GM12878 (cell line): Measurements from ENCODE around the gene SPARC. TPM values are rescaled to one million over a fixed set of nuclear protein-coding genes. Genes with fewer than 3 reads are reported as not detected.

Experiments used
- ATAC-seq: fragments of 200-7000 bp; cut with Tn5 transposase; 3 replicates; pipeline ENCODE4 v1.9.1; 2020; ENCODE audit warnings: mild to moderate bottlenecking, moderate library complexity
- BruUV-seq: library from RNA; stranded (reverse); fragments of 400-500 nt; replicated peaks from 2 replicates; lab custom pipeline; 2021; lab: Mats Ljungman, UMichigan
- CTCF ChIA-PET: fragments of 300-600 bp; sonication (Branson Sonifier 250); formaldehyde crosslinking; extraction: SDS; loops from one replicate; lab custom pipeline; 2021; ENCODE audit warnings: inconsistent platforms; lab: Yijun Ruan, JAX
- POLR2A ChIA-PET: fragments of 350-600 bp; formaldehyde crosslinking; extraction: SDS; loops from one replicate; lab custom pipeline; 2021; ENCODE audit warnings: inconsistent platforms; lab: Charles Lee
- RAD21 ChIA-PET: fragments of 300-600 bp; sonication (Branson Sonifier 250); formaldehyde crosslinking; loops from one replicate; lab custom pipeline; 2023; ENCODE audit warnings: antibody characterized with exemption; ENCODE audit not compliant: unreplicated experiment; lab: Charles Lee
- SMC1A ChIA-PET: fragments of 300-600 bp; sonication (Branson Sonifier 250); formaldehyde crosslinking; loops from one replicate; lab custom pipeline; 2023; ENCODE audit not compliant: unreplicated experiment, uncharacterized antibody; lab: Charles Lee
- DNase-seq: peaks from one replicate; pipeline ENCODE4 v3.0.0-alpha.2; 2011; ENCODE audit warnings: low read depth, low spot score
- FAIRE-seq: peaks from 3 replicates; lab custom pipeline; 2011; peaks lifted over from hg19 to GRCh38; lab: Jason Lieb, UNC
- H2AFZ ChIP-seq: 2 replicates; pipeline ENCODE4 v1.6.0; 2011; ENCODE audit warnings: low read depth, low read length, control low read depth; ENCODE audit not compliant: control insufficient read depth
- H3K27ac ChIP-seq: 2 replicates; pipeline ENCODE4 v1.5.1; 2011; ENCODE audit warnings: control low read depth; ENCODE audit not compliant: control insufficient read depth, insufficient read depth
- H3K27me3 ChIP-seq, 2 experiments: replicated peaks in 1 of 2; 2 replicates each; pipeline versions ENCODE4 v1.6.0 to v1.6.1; 2011; ENCODE audit warnings: low read length in 1 of 2; ENCODE audit not compliant: control insufficient read depth in 2 of 2, insufficient read depth in 2 of 2
- H3K36me3 ChIP-seq, 2 experiments: 2 replicates each; pipeline ENCODE4 v1.5.1; 2011; ENCODE audit warnings: low read length in 1 of 2; ENCODE audit not compliant: control insufficient read depth in 2 of 2, insufficient read depth in 2 of 2
- H3K4me1 ChIP-seq: 2 replicates; pipeline ENCODE4 v1.6.1; 2011; ENCODE audit warnings: mild to moderate bottlenecking, low read length, moderate library complexity, mixed read lengths; ENCODE audit not compliant: control insufficient read depth, insufficient read depth
- H3K4me2 ChIP-seq: 2 replicates; pipeline ENCODE4 v1.6.0; 2011; ENCODE audit warnings: control low read depth; ENCODE audit not compliant: control insufficient read depth, insufficient read depth
- H3K4me3 ChIP-seq: fragments of 200-600 bp; sonication (generic); 2 replicates; pipeline ENCODE4 v1.5.1; 2016
- H3K79me2 ChIP-seq: 2 replicates; pipeline ENCODE4 v1.6.0; 2011; ENCODE audit warnings: low read length; ENCODE audit not compliant: control insufficient read depth, insufficient read depth
- H3K9ac ChIP-seq: 2 replicates; pipeline ENCODE4 v1.8.0; 2011; ENCODE audit warnings: low read length, control low read depth, mixed read lengths; ENCODE audit not compliant: control insufficient read depth, insufficient read depth
- H3K9me3 ChIP-seq: replicated peaks from 3 replicates; pipeline ENCODE4 v1.5.1; 2011; ENCODE audit warnings: mild to moderate bottlenecking, low read length; ENCODE audit not compliant: control insufficient read depth, insufficient read depth
- H4K20me1 ChIP-seq: 2 replicates; pipeline ENCODE4 v1.6.0; 2011; ENCODE audit not compliant: control insufficient read depth, insufficient read depth
- BHLHE40 ChIP-seq, 2 experiments: fragments of 450-650 bp in 1 of 2; IDR thresholded peaks; 2 replicates each; pipeline ENCODE4 v1.6.1; 2011 to 2017; ENCODE audit warnings: low read depth in 2 of 2, borderline replicate concordance in 1 of 2, improper control_type of control experiment in 1 of 2, low read length in 1 of 2, mild to moderate bottlenecking in 1 of 2
- CHD4 ChIP-seq: fragments of 200-600 bp; sonication (generic); IDR thresholded peaks from 2 replicates; pipeline ENCODE4 v1.6.1; 2016; ENCODE audit warnings: mild to moderate bottlenecking
- EED ChIP-seq: sonication (generic); IDR thresholded peaks from 2 replicates; pipeline ENCODE4 v1.6.1; 2016; ENCODE audit warnings: antibody characterized with exemption, low read depth
- HCFC1 ChIP-seq: fragments of 150-350 bp; IDR thresholded peaks from 2 replicates; pipeline ENCODE4 v1.6.1; 2014; ENCODE audit warnings: low read length
- IKZF1 ChIP-seq: fragments of 450-650 bp; conservative IDR thresholded peaks from 2 replicates; pipeline ENCODE4 v1.6.1; 2017; ENCODE audit warnings: antibody characterized with exemption, mild to moderate bottlenecking
- IKZF2 ChIP-seq, 2 experiments: fragments of 450-650 bp; IDR thresholded peaks; 2 replicates each; pipeline ENCODE4 v1.6.1; 2017; ENCODE audit warnings: mild to moderate bottlenecking in 2 of 2, moderate library complexity in 2 of 2
- MEF2A ChIP-seq: IDR thresholded peaks from 2 replicates; pipeline ENCODE4 v1.6.1; 2011; ENCODE audit warnings: low read depth, mild to moderate bottlenecking, low read length, moderate library complexity; ENCODE audit not compliant: insufficient read depth
- MEF2B ChIP-seq: fragments of 450-650 bp; IDR thresholded peaks from 2 replicates; pipeline ENCODE4 v1.6.1; 2018; ENCODE audit warnings: mild to moderate bottlenecking, moderate library complexity; ENCODE audit not compliant: partially characterized antibody, poor library complexity, severe bottlenecking
- NBN ChIP-seq: fragments of 450-650 bp; IDR thresholded peaks from 2 replicates; pipeline ENCODE4 v1.6.1; 2016
- PAX8 ChIP-seq: fragments of 450-650 bp; IDR thresholded peaks from 2 replicates; pipeline ENCODE4 v1.6.1; 2017; ENCODE audit warnings: mild to moderate bottlenecking, moderate library complexity
- SPI1 ChIP-seq: IDR thresholded peaks from 2 replicates; pipeline ENCODE4 v1.6.1; 2011; ENCODE audit warnings: low read depth, mild to moderate bottlenecking, low read length, moderate library complexity, borderline replicate concordance; ENCODE audit not compliant: insufficient read depth
- SRF ChIP-seq, 2 experiments: IDR thresholded peaks; 2 replicates each; pipeline ENCODE4 v1.6.1; 2011; ENCODE audit warnings: low read depth in 2 of 2, low read length in 2 of 2, mild to moderate bottlenecking in 1 of 2, moderate library complexity in 1 of 2
- SUPT20H ChIP-seq: IDR thresholded peaks from 2 replicates; pipeline ENCODE4 v1.6.1; 2011; ENCODE audit warnings: low read depth, mild to moderate bottlenecking, low read length, moderate library complexity, borderline replicate concordance; ENCODE audit not compliant: control insufficient read depth
- TBL1XR1 ChIP-seq: IDR thresholded peaks from 2 replicates; pipeline ENCODE4 v1.6.1; 2012; ENCODE audit warnings: low read depth, low read length, improper control_type of control experiment
- TCF7 ChIP-seq: IDR thresholded peaks from 2 replicates; pipeline ENCODE4 v1.6.1; 2014; ENCODE audit warnings: antibody characterized with exemption, borderline replicate concordance
- WGBS: methylation state at CpG from one replicate; pipeline ENCODE4 v1.1.6; 2016; ENCODE audit warnings: low lambda C conversion rate; ENCODE audit not compliant: insufficient replicate concordance, insufficient coverage; ENCODE audit errors: missing lambda C conversion rate; 5-methylcytosine and 5-hydroxymethylcytosine counted together
- in situ Hi-C: fragments of 300-500 bp; cut with MboI; formaldehyde crosslinking; loops from 9 replicates; pipeline ENCODE4 v1.14.3; 2018; ENCODE audit warnings: mixed read lengths
- intact Hi-C: fragments of 100-400 bp; cut with micrococcal nuclease; formaldehyde crosslinking; loops from one replicate; pipeline ENCODE4 v1.14.2; 2022; ENCODE audit not compliant: unreplicated experiment
- polyA plus RNA-seq, 11 experiments: library from polyadenylated mRNA; depleted of rRNA in 4 of 11; unstranded in 6 of 11; stranded (reverse) in 5 of 11; fragments of >200 nt; fragmentation: Nextera tagmentation in 4 of 11; fragmentation: Illumina TruSeq in 1 of 11; extraction: Ambion mirVana in 4 of 11; extraction: Trizol in 1 of 11; gene quantifications; 1 replicate in 1 of 11; 2 replicates in 10 of 11; pipeline versions ENCODE4 v1.2.1 to v1.2.3, GENCODE V29; 2011 to 2016; ENCODE audit warnings: inconsistent platforms in 2 of 11, missing spikeins in 2 of 11, low read depth in 1 of 11
- total RNA-seq, 4 experiments: library from RNA; depleted of rRNA in 3 of 4; stranded (reverse); fragments of >200 nt in 3 of 4; fragmentation: Illumina TruSeq in 1 of 4; extraction: Trizol in 1 of 4; gene quantifications; 2 replicates each; pipeline versions ENCODE4 v1.2.1 to v1.2.3, GENCODE V29; 2013 to 2021
- TF ChIP-seq, protein P1 (sequence below): IDR thresholded peaks from 2 replicates; pipeline ENCODE4 v1.6.1; 2011; ENCODE audit warnings: borderline replicate concordance, low read depth, mild to moderate bottlenecking, moderate library complexity, low read length; ENCODE audit not compliant: insufficient read depth, poor library complexity, severe bottlenecking
- TF ChIP-seq, protein P2 (sequence below): fragments of 450-650 bp; IDR thresholded peaks from 2 replicates; pipeline ENCODE4 v1.6.1; 2016; ENCODE audit warnings: mild to moderate bottlenecking

Gene SPARC
- total and polyA plus RNA-seq, 10 of the 15 experiments (the other 5 are each of a cell fraction or from before 2014, with no cell fraction given): 29.6 to 154 (median 57.0) TPM

DNA sequence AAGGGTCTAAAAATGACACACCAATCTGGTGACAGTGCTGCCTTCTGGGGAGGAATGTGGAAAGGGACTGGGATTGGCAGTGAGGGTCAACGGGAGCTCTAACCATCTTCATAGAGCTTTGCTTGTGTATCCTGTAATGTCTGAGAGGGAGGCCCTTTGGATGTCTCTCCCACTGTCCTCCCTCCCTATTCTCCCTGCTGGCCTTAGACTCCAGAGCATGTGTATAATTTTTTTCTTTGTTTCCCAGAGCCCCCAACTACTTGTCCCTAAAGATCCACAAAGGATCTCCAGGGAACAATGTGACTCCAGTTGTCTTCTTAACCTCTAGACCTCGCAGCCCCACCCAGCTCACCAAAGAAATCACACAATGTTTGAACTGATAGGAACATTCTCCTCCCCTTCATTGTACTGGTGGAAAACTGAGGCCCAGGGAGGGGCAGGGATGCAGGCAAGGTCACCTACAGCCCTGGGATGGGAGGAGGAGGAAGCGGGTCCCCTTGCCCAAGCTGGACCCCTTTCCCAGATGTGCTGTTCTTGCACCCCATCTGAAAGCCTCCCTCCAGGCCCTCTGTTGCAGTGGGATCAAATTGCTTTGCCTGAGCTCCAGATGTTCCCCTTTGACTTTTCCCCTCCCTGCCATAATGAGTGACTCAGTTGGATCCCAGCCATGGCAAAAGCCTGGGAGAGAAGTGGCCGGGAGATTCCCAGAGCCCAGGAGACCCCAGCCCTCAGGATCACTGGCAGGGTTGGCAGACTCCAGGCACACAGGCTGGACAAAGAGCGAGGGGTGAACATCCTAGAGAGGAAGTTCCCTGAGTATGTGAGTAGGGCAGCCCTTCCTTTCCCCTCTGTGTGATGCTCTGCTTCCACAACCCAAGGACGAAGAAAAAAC is 21.8 kb downstream of the SPARC start (continued):
- TF ChIP-seq, protein P1, sequence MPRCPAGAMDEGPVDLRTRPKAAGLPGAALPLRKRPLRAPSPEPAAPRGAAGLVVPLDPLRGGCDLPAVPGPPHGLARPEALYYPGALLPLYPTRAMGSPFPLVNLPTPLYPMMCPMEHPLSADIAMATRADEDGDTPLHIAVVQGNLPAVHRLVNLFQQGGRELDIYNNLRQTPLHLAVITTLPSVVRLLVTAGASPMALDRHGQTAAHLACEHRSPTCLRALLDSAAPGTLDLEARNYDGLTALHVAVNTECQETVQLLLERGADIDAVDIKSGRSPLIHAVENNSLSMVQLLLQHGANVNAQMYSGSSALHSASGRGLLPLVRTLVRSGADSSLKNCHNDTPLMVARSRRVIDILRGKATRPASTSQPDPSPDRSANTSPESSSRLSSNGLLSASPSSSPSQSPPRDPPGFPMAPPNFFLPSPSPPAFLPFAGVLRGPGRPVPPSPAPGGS: no peak

DNA sequence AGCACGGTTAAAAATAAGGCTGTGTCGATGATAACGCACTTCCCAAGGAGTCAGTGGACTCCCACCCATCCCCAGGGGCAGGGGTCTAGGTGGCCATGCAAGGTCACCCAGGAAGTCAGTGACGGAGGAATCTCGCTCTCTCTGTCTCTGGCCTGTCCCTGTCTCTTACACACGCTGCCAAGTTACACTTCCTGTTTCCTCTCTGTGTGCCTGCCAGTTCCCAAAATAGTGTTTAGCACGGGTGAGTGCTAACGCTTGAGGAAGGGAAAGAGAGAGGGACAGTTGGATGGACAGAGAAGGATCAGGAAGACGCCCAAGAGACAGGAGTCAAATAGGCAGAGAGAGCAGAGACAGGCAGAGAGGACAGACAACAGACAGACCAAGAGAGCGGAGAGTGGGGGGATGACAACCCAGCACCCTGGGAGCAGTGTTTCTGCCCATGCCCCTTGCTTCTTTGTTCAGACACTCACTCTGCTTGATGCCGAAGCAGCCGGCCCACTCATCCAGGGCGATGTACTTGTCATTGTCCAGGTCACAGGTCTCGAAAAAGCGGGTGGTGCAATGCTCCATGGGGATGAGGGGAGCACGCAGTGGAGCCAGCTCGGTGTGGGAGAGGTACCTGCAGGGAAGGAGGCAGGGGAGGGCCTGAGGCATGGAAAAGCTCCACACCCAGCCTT is 23.0 kb downstream of the SPARC start:
- DNase-seq (no peak), ATAC-seq (peak; percentile 32), FAIRE-seq (peak; percentile 38)
- Histone ChIP-seq H3K4me3 (peak overlapping the region; percentile 23; the same call in 1 of the 2 replicates), H3K36me3 (peaks cover 0 to 7% of the 10 kb centered on the region in 2 experiments; a peak in 1 of 4 replicates), H3K9me3 (no peaks in the 10 kb centered on the region), H3K27ac (peak overlapping the region; percentile 96), H3K9ac (peak overlapping the region; percentile 76), H3K4me2 (peak overlapping the region; percentile 75), H3K79me2 (no peaks in the 10 kb centered on the region), H3K4me1 (peaks cover 42% of the 10 kb centered on the region), H2AFZ (peak overlapping the region; percentile 68), H4K20me1 (no peaks in the 10 kb centered on the region), H3K27me3 (no peaks in the 10 kb centered on the region)
- ChIA-PET CTCF (interaction anchor here (0.6 to 7.5 kb wide), 7 partner anchors 9 to 498 kb away, joined by 3 to 381 read pairs (median 12); partner anchors contain the start of gene G3BP1), POLR2A (interaction anchor here (0.9 to 4.4 kb wide), 5 partner anchors 9 to 107 kb away, joined by 3 to 37 read pairs (median 5); partner anchors contain the start of gene G3BP1), RAD21 (interaction anchor here (1.0 to 8.0 kb wide), 7 partner anchors 40 to 107 kb away, joined by 3 to 207 read pairs (median 45); partner anchors contain the start of gene G3BP1), SMC1A (interaction anchor here (0.7 to 12.1 kb wide), 11 partner anchors 8 to 212 kb away, joined by 3 to 256 read pairs (median 4); no protein-coding TSS in a partner anchor)
- no TSS peak for BruUV-seq
- intact Hi-C loops: loop anchor here (2.0 to 5.0 kb wide), 3 partner anchors 23 to 47 kb away; partner anchors contain the start of gene SPARC
- TF ChIP-seq EED: peak; percentile 87
- TF ChIP-seq CHD4: no peak
- TF ChIP-seq SPI1: peak; percentile 94
- TF ChIP-seq PAX8: no peak
- no peak for TF ChIP-seq NBN
- peak; percentile 68 for TF ChIP-seq IKZF1
- TF ChIP-seq IKZF2 (IDR thresholded peaks at IDR 0.05): peak; percentile 73 to 76
- 0 out of 2 replicates have a peak, but pooled peaks have one; percentile 32 for TF ChIP-seq MEF2A
- TF ChIP-seq HCFC1: no peak
- TF ChIP-seq SUPT20H: no peak
- no peak for TF ChIP-seq TBL1XR1
- no peak for TF ChIP-seq SRF (IDR thresholded peaks at IDR 0.05; ENCODE audit: low read depth in 2 of 2, low read length in 2 of 2)
- TF ChIP-seq MEF2B: peak; percentile 30
- no peak for TF ChIP-seq TCF7
- TF ChIP-seq, protein P2, sequence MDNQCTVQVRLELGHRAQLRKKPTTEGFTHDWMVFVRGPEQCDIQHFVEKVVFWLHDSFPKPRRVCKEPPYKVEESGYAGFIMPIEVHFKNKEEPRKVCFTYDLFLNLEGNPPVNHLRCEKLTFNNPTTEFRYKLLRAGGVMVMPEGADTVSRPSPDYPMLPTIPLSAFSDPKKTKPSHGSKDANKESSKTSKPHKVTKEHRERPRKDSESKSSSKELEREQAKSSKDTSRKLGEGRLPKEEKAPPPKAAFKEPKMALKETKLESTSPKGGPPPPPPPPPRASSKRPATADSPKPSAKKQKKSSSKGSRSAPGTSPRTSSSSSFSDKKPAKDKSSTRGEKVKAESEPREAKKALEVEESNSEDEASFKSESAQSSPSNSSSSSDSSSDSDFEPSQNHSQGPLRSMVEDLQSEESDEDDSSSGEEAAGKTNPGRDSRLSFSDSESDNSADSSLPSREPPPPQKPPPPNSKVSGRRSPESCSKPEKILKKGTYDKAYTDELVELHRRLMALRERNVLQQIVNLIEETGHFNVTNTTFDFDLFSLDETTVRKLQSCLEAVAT: peak; percentile 86
- TF ChIP-seq BHLHE40 (IDR thresholded peaks at IDR 0.05; ENCODE audit: borderline replicate concordance in 1 of 2, low read depth in 2 of 2, low read length in 1 of 2): 0 out of 4 replicates have a peak, but pooled peaks of 1 of the 2 experiments have one; percentile 31
- 51% methylated on average over 17 of the region's 17 CpGs for WGBS
- in situ Hi-C loops: loop anchor here (5.0 kb wide), 1 partner anchor 79 kb away; no protein-coding TSS in a partner anchor
